Activated T-cell treated with anti-CD3 and anti-CD28 coated beads, Interleukin-2, amount 50 U/mL, for 72 hours (primary cell): ENCODE data around the gene LEMD2. TPM values are rescaled to one million over a fixed set of nuclear protein-coding genes. Genes with fewer than 3 reads are reported as not detected.

ENCODE experiments used
- ATAC-seq, 2 donors: fragments of 150-1000 bp; cut with Tn5 transposase; replicated peaks in 1 of 2; 2 replicates each; pipeline ENCODE4 v1.10.0; 2021; ENCODE audit warnings: moderate library complexity in 2 of 2, mild to moderate bottlenecking in 1 of 2
- DNase-seq, 2 donors: peaks; one replicate each; pipeline ENCODE4 v3.0.0; 2021 to 2022; ENCODE audit warnings: mixed read lengths in 1 of 2
- H3K27ac Mint-ChIP-seq: one replicate; pipeline ENCODE4 v1.8.0; 2022; ENCODE audit warnings: mild to moderate bottlenecking, moderate library complexity, mixed read lengths
- H3K27me3 Mint-ChIP-seq: one replicate; pipeline ENCODE4 v1.8.0; 2022; ENCODE audit warnings: low read depth, mixed read lengths
- H3K36me3 Mint-ChIP-seq, 2 donors: one replicate each; pipeline ENCODE4 v1.8.0; 2022; ENCODE audit warnings: mixed read lengths in 2 of 2, mild to moderate bottlenecking in 1 of 2; ENCODE audit not compliant: insufficient read depth in 2 of 2
- H3K4me1 Mint-ChIP-seq: one replicate; pipeline ENCODE4 v1.8.0; 2022; ENCODE audit warnings: low read depth, mixed read lengths
- H3K4me3 Mint-ChIP-seq, 2 donors: one replicate each; pipeline ENCODE4 v1.8.0; 2022; ENCODE audit warnings: mild to moderate bottlenecking in 2 of 2, mixed read lengths in 2 of 2, moderate library complexity in 2 of 2
- H3K9me3 Mint-ChIP-seq, 2 donors: one replicate each; pipeline ENCODE4 v1.8.0; 2022; ENCODE audit warnings: mixed read lengths in 2 of 2
- total RNA-seq, 2 donors: library from RNA; stranded (reverse); gene quantifications; one replicate each; pipeline ENCODE4 v1.2.3, GENCODE V29; 2022

The LEMD2 gene
- total RNA-seq, 2 donors from 2014 or later, result 76.4 to 93.8 TPM

GRCh38 chr6:33761922-33762629 lies 26.9 kb downstream of the LEMD2 start:
- Mint-ChIP-seq H3K9me3 (no peaks in the 10 kb centered on the region), H3K4me3 (no peak overlapping the region), H3K4me1 (no peaks in the 10 kb centered on the region), H3K36me3 (no peaks in the 10 kb centered on the region), H3K27me3 (no peaks in the 10 kb centered on the region), H3K27ac (no peak overlapping the region)
- ATAC-seq (peak; percentile 74 to 78), DNase-seq (peak; percentile 47 to 55)

- Mint-ChIP-seq H3K4me3 (no peak overlapping the region), H3K4me1 (no peaks in the 10 kb centered on the region), H3K9me3 (no peaks in the 10 kb centered on the region), H3K27ac (no peak overlapping the region), H3K36me3 (no peaks in the 10 kb centered on the region), H3K27me3 (no peaks in the 10 kb centered on the region)
- DNase-seq (no peak), ATAC-seq (no peak)
Observed at GRCh38 chr6:33761581-33761921, 27.4 kb downstream of the LEMD2 start.

- H3K9me3 Mint-ChIP-seq, result no peaks in the 10 kb centered on the region
- no peaks in the 10 kb centered on the region for H3K36me3 Mint-ChIP-seq
- H3K4me3 Mint-ChIP-seq, result no peak overlapping the region
- ATAC-seq, result no peak
- no peak for DNase-seq
- no peaks in the 10 kb centered on the region for H3K27me3 Mint-ChIP-seq
- no peaks in the 10 kb centered on the region for H3K4me1 Mint-ChIP-seq
- H3K27ac Mint-ChIP-seq, result no peak overlapping the region
Observed at GRCh38 chr6:33759887-33760629, 28.9 kb downstream of the LEMD2 start.

GRCh38 chr6:33758815-33759216 lies 30.1 kb downstream of the LEMD2 start:
- DNase-seq (no peak), ATAC-seq (no peak)
- no peak overlapping the region for H3K27ac Mint-ChIP-seq
- H3K4me1 Mint-ChIP-seq, result no peaks in the 10 kb centered on the region
- no peak overlapping the region for H3K4me3 Mint-ChIP-seq
- H3K36me3 Mint-ChIP-seq, result no peaks in the 10 kb centered on the region
- H3K27me3 Mint-ChIP-seq, result no peaks in the 10 kb centered on the region
- H3K9me3 Mint-ChIP-seq, result no peaks in the 10 kb centered on the region

GRCh38 chr6:33757906-33758305 lies 31.0 kb downstream of the LEMD2 start:
- DNase-seq, result no peak
- Mint-ChIP-seq H3K4me1 (no peaks in the 10 kb centered on the region), H3K36me3 (no peaks in the 10 kb centered on the region), H3K4me3 (no peak overlapping the region), H3K27me3 (no peaks in the 10 kb centered on the region), H3K27ac (no peak overlapping the region), H3K9me3 (no peaks in the 10 kb centered on the region)
- no peak for ATAC-seq

- Mint-ChIP-seq H3K4me1 (no peaks in the 10 kb centered on the region), H3K4me3 (no peak overlapping the region), H3K27ac (no peak overlapping the region), H3K9me3 (no peaks in the 10 kb centered on the region), H3K36me3 (no peaks in the 10 kb centered on the region), H3K27me3 (no peaks in the 10 kb centered on the region)
- DNase-seq, result no peak
- no peak for ATAC-seq
Observed at GRCh38 chr6:33757113-33757512, 31.8 kb downstream of the LEMD2 start.

GRCh38 chr6:33756211-33756954 lies 32.5 kb downstream of the LEMD2 start:
- Mint-ChIP-seq H3K4me3 (no peak overlapping the region), H3K4me1 (no peaks in the 10 kb centered on the region), H3K36me3 (no peaks in the 10 kb centered on the region), H3K27ac (no peak overlapping the region), H3K9me3 (no peaks in the 10 kb centered on the region), H3K27me3 (no peaks in the 10 kb centered on the region)
- DNase-seq (no peak), ATAC-seq (no peak)

- Mint-ChIP-seq H3K36me3 (no peaks in the 10 kb centered on the region), H3K9me3 (no peaks in the 10 kb centered on the region), H3K27me3 (no peaks in the 10 kb centered on the region), H3K4me1 (no peaks in the 10 kb centered on the region), H3K27ac (no peak overlapping the region), H3K4me3 (no peak overlapping the region)
- DNase-seq (no peak), ATAC-seq (no peak)
Observed at GRCh38 chr6:33755070-33755869, 33.7 kb downstream of the LEMD2 start.

GRCh38 chr6:33754222-33754621 lies 34.7 kb downstream of the LEMD2 start:
- no peaks in the 10 kb centered on the region for H3K36me3 Mint-ChIP-seq
- H3K27ac Mint-ChIP-seq, result no peak overlapping the region
- DNase-seq, result no peak
- ATAC-seq, result no peak
- H3K4me3 Mint-ChIP-seq, result no peak overlapping the region
- H3K9me3 Mint-ChIP-seq, result no peaks in the 10 kb centered on the region
- no peaks in the 10 kb centered on the region for H3K27me3 Mint-ChIP-seq
- no peaks in the 10 kb centered on the region for H3K4me1 Mint-ChIP-seq

GRCh38 chr6:33752646-33753015 lies 36.3 kb downstream of the LEMD2 start:
- no peaks in the 10 kb centered on the region for H3K36me3 Mint-ChIP-seq
- ATAC-seq (no peak), DNase-seq (no peak)
- no peaks in the 10 kb centered on the region for H3K4me1 Mint-ChIP-seq
- no peak overlapping the region for H3K4me3 Mint-ChIP-seq
- H3K27me3 Mint-ChIP-seq, result no peaks in the 10 kb centered on the region
- no peaks in the 10 kb centered on the region for H3K9me3 Mint-ChIP-seq
- H3K27ac Mint-ChIP-seq, result no peak overlapping the region

- no peak overlapping the region for H3K27ac Mint-ChIP-seq
- no peaks in the 10 kb centered on the region for H3K9me3 Mint-ChIP-seq
- DNase-seq (no peak), ATAC-seq (no peak)
- H3K27me3 Mint-ChIP-seq, result no peaks in the 10 kb centered on the region
- no peaks in the 10 kb centered on the region for H3K4me1 Mint-ChIP-seq
- no peak overlapping the region for H3K4me3 Mint-ChIP-seq
- no peaks in the 10 kb centered on the region for H3K36me3 Mint-ChIP-seq
Observed at GRCh38 chr6:33751771-33752645, 36.9 kb downstream of the LEMD2 start.

GRCh38 chr6:33750244-33750991 lies 38.5 kb downstream of the LEMD2 start:
- no peaks in the 10 kb centered on the region for H3K27me3 Mint-ChIP-seq
- no peaks in the 10 kb centered on the region for H3K4me1 Mint-ChIP-seq
- no peak overlapping the region for H3K4me3 Mint-ChIP-seq
- H3K27ac Mint-ChIP-seq, result no peak overlapping the region
- ATAC-seq (no peak), DNase-seq (no peak)
- H3K36me3 Mint-ChIP-seq, result no peaks in the 10 kb centered on the region
- no peaks in the 10 kb centered on the region for H3K9me3 Mint-ChIP-seq
